ENCODE measurements around the gene CYFIP2.
A peak's percentile ranks its signal among the peaks of the same experiment; 100 is the strongest.

CYFIP2 gene

GRCh38 chr5:157345485-157345884 lies 79.6 kb downstream of the CYFIP2 start:
- Mint-ChIP-seq H3K27ac (peak overlapping the region; percentile 96), H3K9me3 (no peaks in the 10 kb centered on the region), H3K36me3 (peaks cover 96% of the 10 kb centered on the region), H3K4me3 (peak overlapping the region; percentile 73), H3K4me1 (peaks cover 76% of the 10 kb centered on the region)
- DNase-seq (ENCODE audit: low spot score in 2 of 2) (no peak), ATAC-seq (peak; percentile 52)

- H3K36me3 Mint-ChIP-seq, result peaks cover 94% of the 10 kb centered on the region
- H3K27ac Mint-ChIP-seq, result peak overlapping the region; percentile 96
- peaks cover 84% of the 10 kb centered on the region for H3K4me1 Mint-ChIP-seq
- DNase-seq (ENCODE audit: low spot score in 2 of 2), result no peak
- no peaks in the 10 kb centered on the region for H3K9me3 Mint-ChIP-seq
- ATAC-seq, result no peak
- H3K4me3 Mint-ChIP-seq, result no peak overlapping the region
These were observed 81.6 kb downstream of the CYFIP2 start for GRCh38 chr5:157347301-157348048.

DNA sequence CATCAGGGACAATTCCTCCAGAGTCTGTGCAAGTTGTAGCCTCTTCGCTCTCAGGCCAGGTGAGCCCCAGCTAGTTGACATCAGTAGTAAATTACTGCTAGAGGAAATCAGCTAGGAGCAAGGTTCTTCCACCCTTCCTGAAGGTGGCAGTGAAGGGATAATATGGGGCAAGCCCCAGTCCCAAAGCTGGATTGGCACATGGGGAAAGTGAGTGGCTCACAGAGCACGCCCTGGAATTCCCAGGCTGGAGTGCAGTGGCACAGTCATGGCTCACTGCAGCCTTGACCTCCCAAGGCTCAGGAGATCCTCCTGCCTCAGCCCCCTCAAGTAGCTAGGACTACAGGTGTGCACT lies 82.1 kb downstream of the CYFIP2 start:
- ATAC-seq (no peak), DNase-seq (ENCODE audit: low spot score in 2 of 2) (no peak)
- H3K27ac Mint-ChIP-seq, result no peak overlapping the region
- peaks cover 94% of the 10 kb centered on the region for H3K36me3 Mint-ChIP-seq
- no peaks in the 10 kb centered on the region for H3K9me3 Mint-ChIP-seq
- no peak overlapping the region for H3K4me3 Mint-ChIP-seq
- peaks cover 84% of the 10 kb centered on the region for H3K4me1 Mint-ChIP-seq

GRCh38 chr5:157350939-157351801 lies 85.2 kb downstream of the CYFIP2 start:
- peak overlapping the region; percentile 63 for H3K4me3 Mint-ChIP-seq

DNA sequence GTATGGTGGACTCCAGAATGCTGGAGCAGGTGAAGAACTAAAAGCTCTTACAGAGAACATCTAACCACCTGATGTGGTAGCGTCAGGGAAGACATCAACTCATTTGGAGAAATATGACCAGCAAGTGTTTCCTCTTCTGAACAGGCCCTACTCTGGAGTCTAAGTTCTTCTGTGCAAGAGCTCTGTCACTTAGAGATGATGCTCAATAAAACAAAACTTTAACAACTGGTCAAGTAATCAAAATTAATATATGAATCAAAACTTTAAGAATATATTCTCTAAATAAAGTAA lies 85.8 kb downstream of the CYFIP2 start:
- Mint-ChIP-seq H3K27ac (peak overlapping the region; percentile 99), H3K4me3 (peak overlapping the region; percentile 63), H3K36me3 (peaks cover 92% of the 10 kb centered on the region), H3K9me3 (no peaks in the 10 kb centered on the region), H3K4me1 (peaks cover 76% of the 10 kb centered on the region)
- ATAC-seq (peak; percentile 71), DNase-seq (ENCODE audit: low spot score in 2 of 2) (no peak)

More at GRCh38 chr5:157350939-157351801, 85.2 kb downstream of the CYFIP2 start:
- Mint-ChIP-seq H3K36me3 (peaks cover 92% of the 10 kb centered on the region), H3K27ac (peak overlapping the region; percentile 99), H3K9me3 (no peaks in the 10 kb centered on the region), H3K4me1 (peaks cover 78% of the 10 kb centered on the region)
- ATAC-seq, result peak; percentile 92
- DNase-seq (ENCODE audit: low spot score in 2 of 2), result peak in 1 of 2 donors; percentile 71

DNA sequence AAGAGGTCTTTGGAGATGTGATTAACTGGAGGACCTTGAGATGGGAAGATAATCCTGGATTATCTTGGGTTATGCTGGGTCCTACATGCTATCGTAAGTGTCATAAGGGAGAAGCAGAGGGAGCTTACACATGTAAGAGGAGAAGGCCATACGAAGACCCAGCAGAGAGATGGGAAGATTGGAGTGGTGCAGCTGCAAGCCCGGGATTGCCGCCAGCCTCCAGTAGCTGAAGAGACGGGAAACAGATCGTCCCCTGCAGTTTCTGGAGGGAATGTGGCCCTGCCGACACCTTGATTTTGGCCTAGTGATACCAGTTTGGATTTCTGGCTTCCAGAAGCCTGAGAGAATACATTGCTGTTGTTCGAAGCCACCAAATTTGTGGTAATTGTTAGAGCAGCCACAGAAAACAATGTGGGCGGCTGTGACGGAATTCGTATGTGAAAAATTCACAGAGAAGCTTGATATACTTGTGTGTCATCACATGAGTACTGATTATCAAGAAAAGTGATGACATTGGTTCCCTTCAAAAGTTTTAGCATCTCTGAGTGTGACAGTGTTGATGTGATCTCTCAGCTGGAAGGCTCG lies 86.9 kb downstream of the CYFIP2 start:
- ATAC-seq (no peak), DNase-seq (ENCODE audit: low spot score in 2 of 2) (no peak)
- H3K27ac Mint-ChIP-seq, result peak overlapping the region; percentile 99
- peak overlapping the region; percentile 63 for H3K4me3 Mint-ChIP-seq
- H3K36me3 Mint-ChIP-seq, result peaks cover 90% of the 10 kb centered on the region
- H3K4me1 Mint-ChIP-seq, result peaks cover 73% of the 10 kb centered on the region
- no peaks in the 10 kb centered on the region for H3K9me3 Mint-ChIP-seq

DNA sequence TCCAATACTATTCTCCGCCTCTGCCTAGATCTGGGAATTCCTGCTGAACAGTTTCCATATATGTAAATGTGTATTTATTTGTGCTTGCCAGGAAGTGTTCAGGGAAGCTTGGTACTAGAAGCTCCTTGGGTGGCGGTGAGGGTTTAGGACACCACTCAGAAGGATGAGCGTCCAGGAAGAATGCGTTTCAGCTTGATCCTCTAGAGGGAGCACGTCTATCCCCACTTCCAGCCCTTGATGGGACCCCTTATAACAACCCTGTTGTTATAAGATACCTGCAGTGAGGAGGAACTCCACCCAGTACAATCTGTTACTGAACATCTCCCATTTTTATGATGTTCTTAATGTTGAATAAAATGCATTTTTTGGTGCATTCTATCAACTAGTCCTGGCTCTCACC lies 88.9 kb downstream of the CYFIP2 start:
- Mint-ChIP-seq H3K9me3 (no peaks in the 10 kb centered on the region), H3K27ac (peak overlapping the region; percentile 82), H3K4me1 (peaks cover 59% of the 10 kb centered on the region), H3K36me3 (peaks cover 92% of the 10 kb centered on the region), H3K4me3 (no peak overlapping the region)
- DNase-seq (ENCODE audit: low spot score in 2 of 2), result no peak
- ATAC-seq, result no peak

DNA sequence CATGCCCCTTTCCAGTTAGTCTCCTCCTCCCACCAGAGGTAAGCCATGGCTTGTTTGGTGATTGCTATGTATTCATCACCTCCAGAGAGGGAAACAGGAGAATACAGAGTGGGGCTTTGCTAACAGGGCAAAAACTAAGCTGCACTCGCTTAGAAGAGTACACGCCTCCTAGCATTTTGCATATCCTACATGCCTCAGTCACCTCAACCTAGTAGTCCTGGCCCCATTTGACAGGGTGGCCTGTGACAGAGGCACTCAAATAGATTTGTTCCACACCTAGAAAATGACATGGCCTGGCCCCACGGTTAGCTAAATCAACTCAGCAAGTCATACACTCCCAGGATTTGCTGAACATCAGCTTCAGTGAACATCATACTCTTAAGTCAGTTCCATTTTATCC lies 90.7 kb downstream of the CYFIP2 start:
- Mint-ChIP-seq H3K36me3 (peaks cover 94% of the 10 kb centered on the region), H3K27ac (peak overlapping the region; percentile 82), H3K4me3 (no peak overlapping the region), H3K4me1 (peaks cover 51% of the 10 kb centered on the region), H3K9me3 (no peaks in the 10 kb centered on the region)
- DNase-seq (ENCODE audit: low spot score in 2 of 2) (no peak), ATAC-seq (no peak)

GRCh38 chr5:157357823-157358222 lies 91.9 kb downstream of the CYFIP2 start:
- no peaks in the 10 kb centered on the region for H3K9me3 Mint-ChIP-seq
- DNase-seq (ENCODE audit: low spot score in 2 of 2) (no peak), ATAC-seq (no peak)
- H3K4me3 Mint-ChIP-seq, result no peak overlapping the region
- H3K36me3 Mint-ChIP-seq, result peaks cover 94% of the 10 kb centered on the region
- H3K27ac Mint-ChIP-seq, result peak overlapping the region; percentile 1
- peaks cover 45% of the 10 kb centered on the region for H3K4me1 Mint-ChIP-seq

- H3K36me3 Mint-ChIP-seq, result peaks cover 95% of the 10 kb centered on the region
- no peak for ATAC-seq
- DNase-seq (ENCODE audit: low spot score in 2 of 2), result no peak
- H3K4me1 Mint-ChIP-seq, result peaks cover 43% of the 10 kb centered on the region
- no peaks in the 10 kb centered on the region for H3K9me3 Mint-ChIP-seq
- no peak overlapping the region for H3K4me3 Mint-ChIP-seq
- H3K27ac Mint-ChIP-seq, result peak overlapping the region; percentile 1
These were observed 92.9 kb downstream of the CYFIP2 start for GRCh38 chr5:157358871-157359270.

- peaks cover 96% of the 10 kb centered on the region for H3K36me3 Mint-ChIP-seq
- H3K27ac Mint-ChIP-seq, result peak overlapping the region; percentile 83
- H3K9me3 Mint-ChIP-seq, result no peaks in the 10 kb centered on the region
- peaks cover 45% of the 10 kb centered on the region for H3K4me1 Mint-ChIP-seq
- H3K4me3 Mint-ChIP-seq, result no peak overlapping the region
- DNase-seq (ENCODE audit: low spot score in 2 of 2) (no peak), ATAC-seq (no peak)
These were observed 93.6 kb downstream of the CYFIP2 start for GRCh38 chr5:157359356-157360055.

DNA sequence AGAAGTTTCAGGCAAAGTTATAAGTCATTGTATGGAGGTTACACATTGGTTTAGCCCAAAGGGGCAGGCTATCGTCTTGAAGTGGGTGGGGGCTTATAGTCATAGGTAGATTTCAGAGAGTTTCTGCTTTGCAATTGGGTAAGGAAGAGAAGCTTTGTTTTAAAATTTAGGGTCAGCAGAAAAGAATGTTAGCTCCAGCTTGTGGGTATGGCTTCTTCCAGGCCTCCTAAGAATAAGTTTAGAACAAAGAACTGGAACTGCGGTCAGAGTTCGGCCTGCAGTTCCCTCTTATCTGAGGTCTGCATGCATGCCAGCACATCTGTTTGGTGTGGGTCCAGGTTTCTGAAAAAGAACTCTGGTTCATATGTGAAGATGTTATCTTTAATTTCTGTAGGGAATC lies 96.1 kb downstream of the CYFIP2 start:
- H3K9me3 Mint-ChIP-seq, result no peaks in the 10 kb centered on the region
- peaks cover 40% of the 10 kb centered on the region for H3K4me1 Mint-ChIP-seq
- peaks cover 96% of the 10 kb centered on the region for H3K36me3 Mint-ChIP-seq
- DNase-seq (ENCODE audit: low spot score in 2 of 2), result no peak
- H3K4me3 Mint-ChIP-seq, result no peak overlapping the region
- ATAC-seq, result no peak
- peak overlapping the region; percentile 83 for H3K27ac Mint-ChIP-seq

- H3K27ac Mint-ChIP-seq, result peak overlapping the region; percentile 83
- peaks cover 40% of the 10 kb centered on the region for H3K4me1 Mint-ChIP-seq
- H3K36me3 Mint-ChIP-seq, result peaks cover 96% of the 10 kb centered on the region
- no peak for DNase-seq (ENCODE audit: low spot score in 2 of 2)
- ATAC-seq, result no peak
- H3K9me3 Mint-ChIP-seq, result no peaks in the 10 kb centered on the region
- no peak overlapping the region for H3K4me3 Mint-ChIP-seq
These were observed 96.6 kb downstream of the CYFIP2 start for GRCh38 chr5:157362502-157362901.

DNA sequence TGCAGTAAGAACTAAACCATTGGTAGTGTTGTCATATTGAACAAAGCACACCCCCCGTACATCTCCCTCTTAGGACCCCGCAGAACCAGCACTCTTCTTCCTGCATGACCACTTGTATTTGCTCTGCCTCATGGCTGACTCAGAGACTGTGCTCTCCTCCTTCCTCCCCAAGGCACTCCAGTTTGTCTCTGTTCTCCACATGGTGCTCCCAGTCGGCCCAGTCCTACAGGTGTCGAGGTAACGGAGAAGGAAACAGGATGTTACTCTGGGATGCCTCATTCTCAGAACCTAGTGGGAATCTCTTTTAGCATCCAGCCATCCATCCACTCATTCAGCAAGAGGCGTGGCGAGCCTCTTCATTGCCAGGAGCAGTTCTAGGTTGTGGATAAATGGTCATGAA lies 97.1 kb downstream of the CYFIP2 start:
- H3K9me3 Mint-ChIP-seq, result no peaks in the 10 kb centered on the region
- no peak for ATAC-seq
- H3K4me3 Mint-ChIP-seq, result no peak overlapping the region
- peak overlapping the region; percentile 83 for H3K27ac Mint-ChIP-seq
- no peak for DNase-seq (ENCODE audit: low spot score in 2 of 2)
- H3K36me3 Mint-ChIP-seq, result peaks cover 100% of the 10 kb centered on the region
- peaks cover 40% of the 10 kb centered on the region for H3K4me1 Mint-ChIP-seq

DNA sequence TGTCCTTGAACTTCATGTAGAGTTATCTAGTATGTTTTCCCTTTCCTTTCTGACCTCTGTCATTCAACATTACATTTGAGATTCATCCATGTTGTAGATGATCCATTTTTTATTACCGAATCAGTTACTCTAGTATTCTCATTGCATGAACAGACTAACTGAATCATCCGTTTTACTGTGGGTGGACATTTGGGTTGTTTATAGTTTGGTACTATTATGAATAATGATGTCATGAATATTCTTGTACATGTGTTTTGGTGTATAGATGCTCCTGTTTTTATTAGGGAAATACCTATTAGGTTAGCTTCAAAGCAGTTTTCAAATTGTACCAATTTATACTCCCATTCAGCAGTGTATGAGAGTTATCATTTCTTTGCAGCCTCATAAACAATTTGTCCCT lies 99.8 kb downstream of the CYFIP2 start:
- H3K4me1 Mint-ChIP-seq, result peaks cover 37% of the 10 kb centered on the region
- no peak for DNase-seq (ENCODE audit: low spot score in 2 of 2)
- H3K27ac Mint-ChIP-seq, result peak overlapping the region; percentile 83
- H3K9me3 Mint-ChIP-seq, result no peaks in the 10 kb centered on the region
- ATAC-seq, result peak; percentile 54
- H3K4me3 Mint-ChIP-seq, result no peak overlapping the region
- H3K36me3 Mint-ChIP-seq, result peaks cover 100% of the 10 kb centered on the region

All from stimulated activated effector memory CD8-positive, alpha-beta T cell treated with anti-CD3 and anti-CD28 coated beads, Interleukin-12 subunit alpha, Interleukin-12 subunit beta, amount 100 ng/mL, for 72 hours (primary cell).